Measurements from ENCODE around the gene LSM3.

The LSM3 gene

GRCh38 chr3:14200841-14201240 is 22.2 kb downstream of the LSM3 start:
- DNase-seq (ENCODE audit: low read depth), result no peak

- DNase-seq (ENCODE audit: low read depth), result no peak
Observed at GRCh38 chr3:14201940-14202684, 23.5 kb downstream of the LSM3 start.

- DNase-seq (ENCODE audit: low read depth), result no peak
Observed at GRCh38 chr3:14202874-14203520, 24.4 kb downstream of the LSM3 start.

- peak; percentile 84 for DNase-seq (ENCODE audit: low read depth)
Observed at GRCh38 chr3:14203521-14204079, 25.0 kb downstream of the LSM3 start.

- DNase-seq (ENCODE audit: low read depth), result peak; percentile 93
Observed at GRCh38 chr3:14204515-14205284, 26.1 kb downstream of the LSM3 start.

- DNase-seq (ENCODE audit: low read depth), result peak; percentile 28
Observed at GRCh38 chr3:14206548-14207177, 28.0 kb downstream of the LSM3 start.

GRCh38 chr3:14208168-14208567 is 29.6 kb downstream of the LSM3 start:
- DNase-seq (ENCODE audit: low read depth), result no peak

GRCh38 chr3:14208977-14209394 is 30.4 kb downstream of the LSM3 start:
- peak; percentile 26 for DNase-seq (ENCODE audit: low read depth)

- peak; percentile 48 for DNase-seq (ENCODE audit: low read depth)
Observed at GRCh38 chr3:14209581-14210289, 31.1 kb downstream of the LSM3 start.

GRCh38 chr3:14210290-14210688 is 31.7 kb downstream of the LSM3 start:
- DNase-seq (ENCODE audit: low read depth), result peak; percentile 51

- peak; percentile 73 for DNase-seq (ENCODE audit: low read depth)
Observed at GRCh38 chr3:14210843-14211594, 32.4 kb downstream of the LSM3 start.

GRCh38 chr3:14211621-14212020 is 33.0 kb downstream of the LSM3 start:
- no peak for DNase-seq (ENCODE audit: low read depth)

- no peak for DNase-seq (ENCODE audit: low read depth)
Observed at GRCh38 chr3:14212032-14212431, 33.4 kb downstream of the LSM3 start.

GRCh38 chr3:14213066-14213774 is 34.6 kb downstream of the LSM3 start:
- no peak for DNase-seq (ENCODE audit: low read depth)

- DNase-seq (ENCODE audit: low read depth), result no peak
Observed at GRCh38 chr3:14214764-14215163, 36.1 kb downstream of the LSM3 start.

GRCh38 chr3:14216257-14217048 is 37.8 kb downstream of the LSM3 start:
- DNase-seq (ENCODE audit: low read depth), result no peak

GRCh38 chr3:14218355-14218754 is 39.7 kb downstream of the LSM3 start:
- no peak for DNase-seq (ENCODE audit: low read depth)

GRCh38 chr3:14220933-14221332 is 42.3 kb downstream of the LSM3 start:
- DNase-seq (ENCODE audit: low read depth), result no peak

GRCh38 chr3:14221902-14222301 is 43.3 kb downstream of the LSM3 start:
- no peak for DNase-seq (ENCODE audit: low read depth)

Data from amniotic epithelial cell (primary cell).